IPS-NIHi7 (cell line): ENCODE data around the gene COQ10B.
"Not testable (repeated sequence)": the region's sequence is repeated elsewhere in the genome, so short reads cannot be mapped to it uniquely, and the experiment has no call there.

Experiments
- DNase-seq: peaks from one replicate; pipeline ENCODE4 v3.0.0; 2012; ENCODE audit warnings: mixed read lengths; ENCODE audit errors: extremely low spot score

The COQ10B gene

GRCh38 chr2:197453123-197453913, at the start of gene COQ10B:
TSS of gene COQ10B (plus strand) at chr2:197453552. CDS start at chr2:197453561, 9 bp downstream.
- peak; percentile 99 for DNase-seq

GRCh38 chr2:197405582-197405981, 47.8 kb upstream of the COQ10B start:
- DNase-seq = no peak

- DNase-seq = no peak
Observed at GRCh38 chr2:197414039-197414438, 39.3 kb upstream of the COQ10B start.

- DNase-seq = no peak
Observed at GRCh38 chr2:197414515-197414914, 38.8 kb upstream of the COQ10B start.

GRCh38 chr2:197416268-197416667, 37.1 kb upstream of the COQ10B start:
- no peak for DNase-seq

GRCh38 chr2:197419438-197419837, 33.9 kb upstream of the COQ10B start:
- DNase-seq = no peak

GRCh38 chr2:197423307-197423706, 30.0 kb upstream of the COQ10B start:
- DNase-seq = no peak

GRCh38 chr2:197425550-197425949, 27.8 kb upstream of the COQ10B start:
- DNase-seq = no peak

GRCh38 chr2:197426723-197427603, 26.4 kb upstream of the COQ10B start:
- no peak for DNase-seq

GRCh38 chr2:197427986-197428385, 25.4 kb upstream of the COQ10B start:
- no peak for DNase-seq

GRCh38 chr2:197431858-197432257, 21.5 kb upstream of the COQ10B start:
- no peak for DNase-seq

- DNase-seq = not testable (repeated sequence)
Observed at GRCh38 chr2:197432527-197432926, 20.8 kb upstream of the COQ10B start.

GRCh38 chr2:197433780-197434438, 19.4 kb upstream of the COQ10B start:
- no peak for DNase-seq

GRCh38 chr2:197434541-197435513, 18.5 kb upstream of the COQ10B start, which contains the start of gene SF3B1:
TSS of gene SF3B1 (minus strand) at chr2:197435028. CDS start at chr2:197434999, 29 bp downstream.
- DNase-seq = peak; percentile 96

- no peak for DNase-seq
Observed at GRCh38 chr2:197435598-197436420, 17.5 kb upstream of the COQ10B start.

GRCh38 chr2:197437380-197437779, 16.0 kb upstream of the COQ10B start:
- no peak for DNase-seq

GRCh38 chr2:197442857-197443256, 10.5 kb upstream of the COQ10B start:
- no peak for DNase-seq

GRCh38 chr2:197445746-197446145, 7.6 kb upstream of the COQ10B start:
- no peak for DNase-seq

GRCh38 chr2:197446844-197447243, 6.5 kb upstream of the COQ10B start:
- DNase-seq = no peak

GRCh38 chr2:197450465-197450864, 2.9 kb upstream of the COQ10B start:
- no peak for DNase-seq
